ELF-1 (cell line): ENCODE results near the gene PERCC1.
"Not testable (repeated sequence)": the region's sequence is repeated elsewhere in the genome, so short reads cannot be mapped to it uniquely, and the experiment has no call there.

Source experiments
- DNase-seq: peaks from one replicate; pipeline ENCODE4 v3.0.0-alpha.2; 2016; ENCODE audit warnings: low read depth, low spot score

Gene PERCC1

GRCh38 chr16:1469141-1469540 lies 38.3 kb downstream of the PERCC1 start:
- DNase-seq, result not testable (repeated sequence)

- DNase-seq, result no peak
These were observed 38.9 kb downstream of the PERCC1 start for GRCh38 chr16:1469693-1470201.

- no peak for DNase-seq
These were observed 39.8 kb downstream of the PERCC1 start for GRCh38 chr16:1470481-1471251.

- DNase-seq, result peak; percentile 18
These were observed 40.8 kb downstream of the PERCC1 start for GRCh38 chr16:1471569-1472194.

- no peak for DNase-seq
These were observed 42.1 kb downstream of the PERCC1 start for GRCh38 chr16:1472974-1473373.

- peak; percentile 27 for DNase-seq
These were observed 43.4 kb downstream of the PERCC1 start for GRCh38 chr16:1474082-1474795.

GRCh38 chr16:1474796-1475551 lies 44.1 kb downstream of the PERCC1 start, which contains the start of gene CLCN7:
CLCN7 (minus strand) TSS chr16:1475028; CDS start chr16:1474974, 54 bp downstream.
- DNase-seq, result peak; percentile 88

GRCh38 chr16:1475552-1476114 lies 44.8 kb downstream of the PERCC1 start:
- DNase-seq, result no peak

- no peak for DNase-seq
These were observed 46.2 kb downstream of the PERCC1 start for GRCh38 chr16:1477033-1477432.

GRCh38 chr16:1478937-1479336 lies 48.1 kb downstream of the PERCC1 start:
- not testable (repeated sequence) for DNase-seq

- DNase-seq, result no peak
These were observed 51.3 kb downstream of the PERCC1 start for GRCh38 chr16:1481906-1482835.
